Stimulated activated CD4-positive, alpha-beta T cell treated with anti-CD3 and anti-CD28 coated beads, Interleukin-2, amount 100 ng/mL, for 48 hours (primary cell): ENCODE measurements around the gene TENM4.
"Not testable (repeated sequence)": the region's sequence is repeated elsewhere in the genome, so short reads cannot be mapped to it uniquely, and the experiment has no call there.

Experiments
- DNase-seq, 2 donors: peaks; one replicate each; pipeline ENCODE4 v3.0.0-alpha.2; 2020

The TENM4 gene

GRCh38 chr11:78645226-78646202 lies 795.3 kb downstream of the TENM4 start:
- peak; percentile 66 to 70 for DNase-seq

DNA sequence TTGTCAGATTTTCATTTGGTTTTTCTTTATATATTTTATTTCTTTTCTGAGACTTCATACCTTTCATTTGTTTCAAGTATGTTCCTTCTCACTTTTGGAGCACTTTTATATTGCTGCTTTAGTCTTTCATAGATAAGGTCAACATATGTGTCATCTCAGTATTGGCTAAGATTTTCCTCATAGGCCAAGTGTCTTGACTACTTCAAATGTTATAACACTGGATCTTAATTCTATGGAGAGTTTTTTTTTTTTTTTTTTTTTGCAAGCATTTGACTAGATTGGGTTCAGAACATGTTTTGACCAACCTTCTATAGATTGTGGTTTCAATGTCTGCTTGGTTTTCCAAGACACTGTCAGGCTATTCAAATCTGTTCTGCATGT lies 797.2 kb downstream of the TENM4 start:
- no peak for DNase-seq

DNA sequence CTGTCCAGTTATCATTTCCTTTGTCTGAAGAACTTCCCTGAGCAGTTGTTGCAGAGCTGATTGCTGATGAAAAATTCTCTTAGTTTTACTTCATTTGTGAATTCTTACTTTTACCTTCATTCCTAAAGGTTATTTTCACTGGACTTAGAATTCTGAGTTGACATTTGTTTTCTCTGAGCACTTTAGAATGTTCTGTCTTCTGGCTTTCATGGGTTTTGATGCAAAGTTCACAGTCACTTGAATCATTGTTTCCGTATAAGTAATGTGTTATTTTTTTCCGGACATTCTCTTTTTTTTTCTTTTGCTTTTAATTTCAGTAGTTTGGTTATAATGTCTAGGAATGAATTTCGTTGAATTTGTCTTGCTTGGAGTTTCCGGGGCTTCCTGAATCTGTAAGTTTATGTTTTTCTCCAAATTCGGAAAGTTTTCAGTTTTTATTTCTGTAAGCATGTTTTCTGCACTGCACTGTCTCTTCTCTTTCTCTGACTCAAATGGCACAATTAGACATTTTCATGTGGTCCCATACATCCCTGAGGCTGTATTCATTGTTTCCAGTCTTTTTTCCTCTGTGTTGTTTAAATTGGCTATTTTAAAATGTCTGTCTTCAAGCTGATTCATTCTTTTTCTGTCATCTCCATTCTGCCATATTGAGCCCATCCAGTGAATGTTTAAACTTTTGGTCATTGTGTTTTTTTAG lies 797.7 kb downstream of the TENM4 start:
- no peak for DNase-seq

DNA sequence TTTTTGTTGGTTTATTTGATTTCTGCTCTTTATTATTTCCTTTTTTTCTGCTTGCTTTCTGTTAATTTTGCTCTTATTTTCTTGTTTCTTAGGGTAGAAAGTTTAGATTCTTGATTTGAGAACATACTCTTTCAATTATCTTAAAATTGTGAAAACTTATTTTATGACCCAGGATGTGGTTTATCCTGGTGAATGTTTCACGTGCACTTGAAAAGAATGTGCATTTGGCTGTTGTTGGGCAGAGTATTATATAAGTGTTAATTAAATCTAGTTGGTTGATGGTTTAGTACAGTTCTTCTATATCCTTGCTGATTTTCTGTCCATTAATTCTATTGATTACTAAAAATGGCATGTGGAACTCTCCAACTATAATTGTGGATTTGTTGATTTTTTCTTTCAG lies 799.3 kb downstream of the TENM4 start:
- DNase-seq: no peak

- no peak for DNase-seq
These were observed 802.0 kb downstream of the TENM4 start for GRCh38 chr11:78638704-78639380.

DNA sequence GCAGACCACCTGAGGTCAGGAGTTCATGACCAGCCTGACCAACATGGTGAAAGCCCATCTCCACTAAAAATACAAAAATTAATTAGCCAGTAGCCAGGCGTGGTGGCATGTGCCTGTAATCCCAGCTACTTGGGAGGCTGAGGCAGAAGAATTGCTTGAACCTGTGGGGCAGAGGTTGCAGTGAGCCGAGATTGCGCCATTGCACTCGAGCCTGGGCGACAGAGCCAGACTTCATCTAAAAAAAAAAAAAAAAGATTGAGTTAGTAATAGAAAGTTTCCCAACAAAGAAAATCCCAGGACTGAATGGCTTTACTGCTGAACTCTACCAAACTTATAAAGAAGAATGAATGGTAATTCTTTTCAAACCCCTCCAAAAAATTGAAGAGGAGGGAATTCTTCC lies 803.3 kb downstream of the TENM4 start:
- not testable (repeated sequence) for DNase-seq

GRCh38 chr11:78635814-78636506 lies 804.9 kb downstream of the TENM4 start:
- DNase-seq: no peak

GRCh38 chr11:78633516-78634310 lies 807.1 kb downstream of the TENM4 start:
- no peak for DNase-seq

- no peak for DNase-seq
These were observed 810.1 kb downstream of the TENM4 start for GRCh38 chr11:78630561-78631303.

- no peak for DNase-seq
These were observed 810.7 kb downstream of the TENM4 start for GRCh38 chr11:78630155-78630554.

DNA sequence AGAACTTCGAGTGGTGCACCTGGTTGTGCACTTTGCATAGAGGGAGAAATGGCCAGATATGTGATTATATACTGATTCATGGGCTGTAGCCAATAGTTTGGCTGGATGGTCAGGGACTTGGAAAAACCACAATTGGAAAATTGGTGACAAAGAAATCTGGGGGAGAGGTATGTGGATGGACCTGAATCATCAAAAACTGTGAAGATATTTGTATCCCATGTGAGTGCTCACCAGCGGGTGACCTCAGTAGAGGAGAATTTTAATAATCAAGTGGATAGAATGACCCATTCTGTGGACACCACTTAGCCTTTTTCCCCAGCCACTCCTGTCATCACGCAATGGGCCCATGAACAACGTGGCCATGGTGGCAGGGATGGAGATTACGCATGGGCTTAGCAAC lies 818.2 kb downstream of the TENM4 start:
- DNase-seq: no peak

GRCh38 chr11:78620159-78620558 lies 820.7 kb downstream of the TENM4 start:
- no peak for DNase-seq

DNA sequence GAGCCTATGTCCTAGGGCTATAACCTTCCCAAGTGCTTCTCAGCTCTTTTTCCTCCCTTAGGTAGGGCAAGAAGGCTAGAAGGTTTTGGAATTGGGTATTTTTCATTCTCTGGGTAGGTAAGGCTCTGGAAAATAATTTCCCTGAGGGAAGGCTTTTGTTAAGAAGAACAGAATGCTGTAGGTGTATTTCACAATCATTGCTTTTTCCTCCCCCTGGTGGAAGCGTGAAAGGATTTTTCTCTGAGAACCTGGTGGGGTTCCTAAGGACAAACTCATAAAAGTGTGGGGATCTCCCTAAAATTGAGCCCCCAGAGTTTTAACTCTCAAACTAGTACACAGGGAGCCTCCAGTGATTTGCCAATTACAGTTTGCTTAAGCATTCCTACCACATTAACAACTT lies 825.1 kb downstream of the TENM4 start:
- no peak for DNase-seq

DNA sequence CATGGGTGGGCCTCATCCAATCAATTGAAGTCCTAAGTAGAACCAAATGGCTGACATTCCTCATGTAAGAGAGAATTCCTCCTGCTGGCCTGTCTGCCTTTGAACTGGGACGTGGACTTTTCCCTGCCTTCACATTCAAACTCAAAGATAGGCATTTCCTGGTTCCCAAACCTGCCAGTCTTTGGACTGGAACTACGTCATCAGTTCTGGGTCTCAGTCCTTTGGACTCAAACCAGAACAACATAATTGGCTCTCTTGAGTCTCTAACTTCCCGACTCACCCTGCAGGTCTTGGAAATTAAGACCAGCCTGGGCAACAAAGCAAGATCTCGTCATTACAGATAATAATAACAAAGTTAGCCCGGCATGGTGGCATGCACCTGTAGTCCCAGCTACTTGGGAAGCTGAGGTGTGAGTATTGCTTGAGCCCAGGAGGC lies 827.4 kb downstream of the TENM4 start:
- no peak for DNase-seq

- no peak for DNase-seq
These were observed 828.0 kb downstream of the TENM4 start for GRCh38 chr11:78612721-78613377.

DNA sequence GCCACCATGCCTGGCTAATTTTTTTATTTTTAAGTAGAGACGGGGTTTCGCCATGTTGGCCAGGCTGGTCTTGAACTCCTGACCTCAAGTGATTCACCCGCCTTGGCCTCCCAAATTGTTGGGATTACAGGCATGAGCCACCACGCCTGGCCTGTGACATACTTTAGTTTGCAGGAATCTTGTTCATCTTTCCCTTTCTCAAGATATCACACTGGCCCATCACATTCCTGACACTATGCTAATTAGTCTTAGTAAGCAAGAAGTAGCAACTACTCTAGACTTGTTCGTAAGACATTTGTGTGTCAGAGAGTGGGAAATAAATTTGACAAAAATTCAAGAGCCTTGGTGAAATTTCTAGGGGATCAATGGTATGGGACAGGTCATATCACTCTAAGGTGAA lies 831.5 kb downstream of the TENM4 start:
- not testable (repeated sequence) for DNase-seq

DNA sequence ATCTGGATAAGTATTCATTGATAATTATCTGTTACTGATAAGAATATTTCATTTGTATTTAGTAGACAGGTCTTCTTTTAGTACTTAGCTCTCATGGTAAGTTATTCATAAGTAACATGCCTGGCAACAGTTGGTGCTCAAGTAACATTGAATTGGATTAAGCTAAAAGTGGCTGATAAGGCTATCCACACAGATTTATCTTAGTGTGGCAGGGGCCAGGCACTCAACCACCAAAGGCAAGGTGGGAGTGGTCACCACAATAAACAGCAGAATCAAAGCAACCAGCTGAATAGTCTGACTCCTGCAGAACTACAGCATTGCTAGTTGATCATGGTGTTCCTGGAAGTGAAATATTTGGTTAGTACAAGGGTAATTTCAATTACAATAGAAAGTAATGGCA lies 833.1 kb downstream of the TENM4 start:
- no peak for DNase-seq

DNA sequence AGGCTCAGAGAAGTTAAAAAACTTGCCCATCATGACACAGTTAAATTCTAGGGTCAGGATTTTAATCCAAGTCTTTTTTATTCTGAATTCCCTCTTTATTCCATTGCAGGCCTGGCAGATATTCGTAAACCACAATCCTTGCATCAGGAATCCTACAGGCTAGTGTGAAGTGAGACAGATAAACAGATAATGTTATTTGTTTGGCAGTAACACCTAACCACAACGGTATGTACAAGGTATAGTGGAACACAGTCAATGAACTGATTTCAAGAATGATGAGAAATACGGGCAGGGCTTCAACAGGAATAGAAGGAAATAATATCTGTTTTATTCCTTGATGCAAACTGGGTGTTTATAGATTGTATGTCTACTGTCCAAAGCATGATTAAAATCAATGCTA lies 834.2 kb downstream of the TENM4 start:
- DNase-seq: no peak

DNA sequence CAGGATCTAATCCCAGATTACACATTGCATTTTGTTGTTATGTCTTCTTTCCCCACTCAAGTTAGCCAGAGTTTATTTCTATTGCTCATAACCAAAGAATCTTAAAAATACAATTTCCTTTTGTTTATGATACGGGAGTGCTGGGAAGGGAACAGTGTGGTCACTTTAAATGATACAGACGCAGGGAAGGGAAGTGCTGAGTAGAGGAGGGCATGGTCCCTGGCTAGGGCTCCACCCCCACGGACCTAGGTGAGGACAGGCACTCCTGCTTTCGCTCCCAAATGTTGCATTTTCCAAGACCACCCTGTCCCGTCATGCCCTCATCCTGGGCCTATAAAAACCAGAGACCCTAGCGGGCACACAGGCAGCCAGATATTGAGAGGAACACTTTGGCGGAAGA lies 835.5 kb downstream of the TENM4 start:
- no peak for DNase-seq

GRCh38 chr11:78603792-78604191 lies 837.0 kb downstream of the TENM4 start:
- DNase-seq: no peak
